Fibroblast of skin of right biceps (primary cell): ENCODE data around the gene LKAAEAR1.

ENCODE experiments used
- DNase-seq: peaks from one replicate; pipeline ENCODE4 v3.0.0-alpha.2; 2013

Gene LKAAEAR1

GRCh38 chr20:64063389-64064144, 20.6 kb downstream of the LKAAEAR1 start:
- DNase-seq = no peak

GRCh38 chr20:64062596-64063388, 21.4 kb downstream of the LKAAEAR1 start, which contains the start of gene TCEA2:
Gene TCEA2, plus strand, starts transcription at chr20:64063198. Its CDS starts 115 bp downstream, at chr20:64063313.
- DNase-seq = peak; percentile 96

GRCh38 chr20:64062276-64062595, 22.0 kb downstream of the LKAAEAR1 start:
- DNase-seq = no peak

- no peak for DNase-seq
Observed at GRCh38 chr20:64058536-64058935, 25.7 kb downstream of the LKAAEAR1 start.

- DNase-seq = peak; percentile 58
Observed at GRCh38 chr20:64057628-64058498, 26.3 kb downstream of the LKAAEAR1 start.

GRCh38 chr20:64056889-64057627, 27.1 kb downstream of the LKAAEAR1 start:
- no peak for DNase-seq

- no peak for DNase-seq
Observed at GRCh38 chr20:64056639-64056888, 27.6 kb downstream of the LKAAEAR1 start.

GRCh38 chr20:64055893-64056638, 28.1 kb downstream of the LKAAEAR1 start:
- DNase-seq = peak; percentile 41

- DNase-seq = no peak
Observed at GRCh38 chr20:64055396-64055892, 28.8 kb downstream of the LKAAEAR1 start.

GRCh38 chr20:64053841-64054661, 30.1 kb downstream of the LKAAEAR1 start:
- peak; percentile 54 for DNase-seq

GRCh38 chr20:64052987-64053840, 31.0 kb downstream of the LKAAEAR1 start:
- DNase-seq = no peak

- no peak for DNase-seq
Observed at GRCh38 chr20:64052326-64052722, 31.9 kb downstream of the LKAAEAR1 start.

- no peak for DNase-seq
Observed at GRCh38 chr20:64051561-64052325, 32.5 kb downstream of the LKAAEAR1 start.

- DNase-seq = no peak
Observed at GRCh38 chr20:64051033-64051452, 33.2 kb downstream of the LKAAEAR1 start.

GRCh38 chr20:64050261-64051032, 33.8 kb downstream of the LKAAEAR1 start:
- no peak for DNase-seq

GRCh38 chr20:64049878-64050260, 34.3 kb downstream of the LKAAEAR1 start:
- DNase-seq = no peak

GRCh38 chr20:64049060-64049877, 34.9 kb downstream of the LKAAEAR1 start, which contains the start of gene SOX18:
Gene SOX18, minus strand, starts transcription at chr20:64049639. Its CDS starts 123 bp downstream, at chr20:64049516.
- DNase-seq = peak; percentile 33
